ENCODE results near the gene SRRM4.

- TF ChIP-seq TCF7L2 (IDR thresholded peaks at IDR 0.05; ENCODE audit: borderline replicate concordance, extremely low read depth, insufficient read depth, insufficient read length) (no peak), POLR2A (IDR thresholded peaks at IDR 0.05; ENCODE audit: borderline replicate concordance, extremely low read depth, insufficient read depth, insufficient read length) (no peak), CTCF (IDR thresholded peaks at IDR 0.05 in 2 of 3, conservative IDR thresholded peaks at IDR 0.05 in 1 of 3; ENCODE audit: borderline replicate concordance in 1 of 3, insufficient read depth in 1 of 3, low read depth in 2 of 3, low read length in 2 of 3) (no peak), EZH2 (IDR thresholded peaks at IDR 0.05) (no peak), SRF (IDR thresholded peaks at IDR 0.05; ENCODE audit: low read depth) (no peak)
- TF ChIP-seq, protein P1, sequence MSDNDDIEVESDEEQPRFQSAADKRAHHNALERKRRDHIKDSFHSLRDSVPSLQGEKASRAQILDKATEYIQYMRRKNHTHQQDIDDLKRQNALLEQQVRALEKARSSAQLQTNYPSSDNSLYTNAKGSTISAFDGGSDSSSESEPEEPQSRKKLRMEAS (IDR thresholded peaks at IDR 0.05) = no peak
Observed at GRCh38 chr12:118959985-118960560, 21.3 kb upstream of the SRRM4 start.

Measured in HCT116 (cell line).